Measurements from ENCODE around the gene PPM1L.
"Not testable (repeated sequence)": the region's sequence is repeated elsewhere in the genome, so short reads cannot be mapped to it uniquely, and the experiment has no call there.

PPM1L gene

DNA sequence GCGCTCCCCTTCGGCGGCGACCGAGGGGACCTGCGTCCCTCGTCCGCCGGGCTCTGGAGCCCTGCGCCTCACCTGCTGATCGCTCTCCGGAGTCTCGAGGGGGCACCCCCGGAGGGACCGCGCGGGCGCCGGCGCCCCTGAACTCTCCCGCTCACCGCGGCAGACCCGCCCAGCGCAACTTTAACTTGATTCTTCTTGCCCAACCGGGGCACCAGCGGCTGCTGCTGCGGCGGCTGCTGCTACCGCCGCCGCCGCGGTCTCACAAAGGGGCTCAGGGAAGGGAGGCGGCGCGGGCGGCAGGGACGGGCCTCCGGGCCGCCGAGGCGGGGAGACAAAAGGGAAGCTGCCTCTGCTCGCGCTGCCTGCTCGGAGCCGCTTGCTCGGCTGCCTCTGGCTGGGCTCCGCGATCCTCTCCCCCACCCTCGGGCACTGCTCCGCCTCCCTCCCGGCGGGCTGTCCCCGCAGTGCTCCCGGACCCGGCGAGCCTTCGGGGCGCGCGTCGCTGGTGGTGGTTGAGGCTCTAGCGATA, at the start of gene PPM1L:
TSS of gene PPM1L (plus strand) at position 456 of the 529 bp plus-strand sequence.
- DNase-seq (ENCODE audit: low spot score): peak; percentile 50

DNA sequence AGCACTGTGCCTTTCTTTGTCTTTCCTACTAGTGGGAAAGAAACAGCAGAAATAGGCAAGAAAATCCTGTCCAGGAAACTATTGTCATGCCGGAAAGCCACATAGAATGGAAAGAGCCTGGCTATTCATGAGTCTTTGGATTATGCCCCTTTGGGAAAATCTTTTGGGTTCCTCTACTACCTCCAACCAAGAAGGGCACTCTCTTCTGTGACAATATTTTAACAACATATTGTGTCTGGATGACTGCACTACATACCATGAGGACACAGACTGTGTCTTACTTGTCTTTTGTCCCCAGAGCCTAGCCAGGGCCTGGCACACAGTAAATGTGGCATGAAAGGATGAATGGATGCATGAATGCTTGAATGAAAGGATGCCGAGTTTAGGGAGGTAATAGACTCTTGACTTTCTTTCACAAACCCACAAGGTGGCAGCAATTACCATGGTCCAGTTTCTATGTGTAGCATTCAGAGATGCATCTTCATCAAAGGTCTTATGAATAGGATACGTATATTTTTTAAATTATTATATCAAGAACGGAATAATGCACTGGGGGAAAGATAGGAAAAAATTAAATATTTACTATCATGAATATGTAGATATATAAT, 48.7 kb upstream of the PPM1L start:
- peak; percentile 42 for DNase-seq (ENCODE audit: low spot score)

DNA sequence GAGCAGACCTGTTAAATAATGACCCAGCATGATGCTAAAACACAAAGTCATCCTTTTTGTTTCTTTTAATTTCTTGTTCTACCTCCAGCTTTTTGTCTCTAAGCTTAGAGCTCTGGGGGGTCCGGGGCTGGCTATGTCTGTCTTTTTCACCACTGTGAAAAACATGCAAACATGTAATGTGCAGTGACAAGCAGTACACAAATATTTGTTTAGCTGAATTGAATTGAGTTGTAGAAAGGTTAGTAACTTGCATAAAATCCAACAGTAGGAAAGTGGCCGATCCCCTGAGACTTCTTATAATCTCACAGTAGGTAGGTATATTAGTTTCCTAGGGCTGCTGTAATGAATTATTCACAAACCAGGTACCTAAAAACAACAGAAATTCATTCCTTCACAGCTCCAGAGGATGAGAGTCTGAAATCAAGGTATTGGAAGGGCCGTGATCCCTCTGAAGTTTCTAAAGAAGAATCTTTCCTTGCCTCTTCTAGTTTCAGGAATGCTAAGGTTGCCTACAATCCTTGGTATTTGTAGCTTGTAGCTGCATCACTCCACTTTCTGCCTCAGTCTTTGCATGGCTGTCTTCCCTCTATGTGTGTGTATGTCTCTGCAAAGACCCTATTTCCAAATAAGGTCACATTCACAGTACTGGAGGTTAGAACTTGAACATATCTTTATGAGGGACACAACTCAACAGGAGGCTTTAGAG, 46.4 kb upstream of the PPM1L start:
- no peak for DNase-seq (ENCODE audit: low spot score)

DNA sequence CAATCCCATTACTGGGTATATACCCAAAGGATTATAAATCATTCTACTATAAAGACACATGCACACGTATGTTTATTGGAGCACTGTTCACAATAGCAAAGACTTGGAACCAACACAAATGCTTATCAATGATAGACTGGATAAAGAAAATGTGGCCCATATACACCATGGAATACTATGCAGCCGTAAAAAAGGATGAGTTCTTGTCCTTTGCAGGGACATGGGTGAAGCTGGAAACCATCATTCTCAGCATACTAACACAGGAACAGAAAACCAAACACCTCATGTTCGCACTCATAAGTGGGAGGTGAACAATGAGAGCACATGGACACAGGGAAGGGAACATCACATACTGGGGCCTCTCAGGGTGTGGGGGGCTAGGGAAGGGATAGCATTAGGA, 42.9 kb upstream of the PPM1L start:
- DNase-seq (ENCODE audit: low spot score): not testable (repeated sequence)

DNA sequence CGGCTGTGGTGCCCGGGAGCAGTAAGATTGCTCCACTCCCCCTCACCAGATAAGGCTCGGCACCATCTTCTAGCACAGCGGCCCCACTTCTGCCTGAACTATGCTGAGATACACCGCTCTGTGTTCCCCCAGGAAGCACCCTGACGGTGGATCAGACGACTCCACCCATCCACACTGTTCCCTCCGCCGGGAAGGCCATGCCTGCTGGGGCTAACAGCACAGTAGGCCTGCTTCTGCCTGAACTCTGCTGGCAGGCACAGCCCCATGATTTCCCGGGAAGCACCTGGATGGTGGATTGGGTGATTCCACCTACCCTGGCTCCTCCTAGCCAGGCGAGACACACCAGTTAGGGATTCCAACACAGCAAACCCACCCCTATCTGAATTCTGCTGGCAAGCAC, 36.3 kb upstream of the PPM1L start:
- DNase-seq (ENCODE audit: low spot score): no peak

DNA sequence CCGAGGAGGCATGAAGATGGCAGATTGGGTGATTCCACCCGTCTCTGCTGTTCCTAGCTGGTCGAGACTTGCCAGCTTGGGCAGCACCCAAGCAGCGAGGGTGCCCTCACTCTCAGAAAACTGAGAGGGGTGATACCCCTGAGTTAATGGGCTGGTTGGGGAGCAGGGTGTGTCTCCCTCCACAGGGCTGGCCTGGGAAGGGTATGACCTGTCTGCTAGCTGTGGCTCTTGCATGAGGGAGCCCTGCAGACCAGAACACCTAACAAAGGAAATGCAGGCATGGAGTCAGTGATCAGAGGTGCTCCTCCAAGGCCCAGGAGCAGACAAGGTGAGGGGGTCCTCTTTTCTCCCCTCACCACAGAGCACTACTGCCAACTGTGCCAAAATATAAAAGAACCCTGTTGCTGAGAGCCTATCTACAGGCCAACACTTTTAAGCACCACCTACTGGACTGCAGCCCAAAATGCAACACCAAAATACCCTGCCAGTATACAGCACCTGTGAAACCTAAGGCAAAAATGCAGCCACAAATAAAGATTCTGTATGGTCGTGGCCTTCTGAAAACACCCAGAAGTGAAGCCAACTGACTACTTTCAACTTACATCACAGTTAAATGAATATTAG, 35.8 kb upstream of the PPM1L start:
- DNase-seq (ENCODE audit: low spot score): no peak

DNA sequence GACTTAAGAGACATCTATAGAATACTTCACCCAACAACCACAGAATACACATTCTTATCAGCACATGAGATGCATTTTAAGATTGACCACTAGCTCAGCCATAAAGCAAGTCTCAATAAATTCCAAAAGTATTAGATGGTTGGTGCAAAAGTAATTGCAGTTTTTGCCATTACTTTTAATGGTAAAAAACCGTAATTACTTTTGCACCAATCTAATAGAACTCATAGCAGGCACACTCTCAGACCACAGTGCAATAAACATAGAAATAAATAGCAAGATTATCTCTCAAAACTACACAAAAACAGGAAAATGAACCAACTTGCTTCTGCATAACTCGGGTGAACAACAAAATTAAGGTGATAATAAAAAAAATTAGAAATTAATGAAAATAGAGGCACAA, 33.7 kb upstream of the PPM1L start:
- no peak for DNase-seq (ENCODE audit: low spot score)

DNA sequence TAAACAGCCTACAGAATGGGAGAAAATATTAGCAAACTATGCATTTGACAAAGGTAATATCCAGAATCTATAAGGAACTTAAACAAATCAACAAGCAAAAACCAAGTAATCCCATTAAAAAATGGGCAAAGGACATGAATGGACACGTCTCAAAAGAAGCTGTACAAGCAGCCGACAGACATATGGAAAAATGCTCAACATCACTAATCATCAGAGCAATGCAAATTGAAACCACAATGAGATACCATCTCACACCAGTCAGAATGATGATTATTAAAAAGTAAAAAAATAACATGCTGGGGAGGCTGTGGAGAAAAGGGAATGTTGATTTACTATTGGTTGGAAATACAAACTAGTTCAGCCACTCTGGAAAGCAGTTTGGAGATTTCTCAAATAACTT, 30.7 kb upstream of the PPM1L start:
- DNase-seq (ENCODE audit: low spot score): no peak

DNA sequence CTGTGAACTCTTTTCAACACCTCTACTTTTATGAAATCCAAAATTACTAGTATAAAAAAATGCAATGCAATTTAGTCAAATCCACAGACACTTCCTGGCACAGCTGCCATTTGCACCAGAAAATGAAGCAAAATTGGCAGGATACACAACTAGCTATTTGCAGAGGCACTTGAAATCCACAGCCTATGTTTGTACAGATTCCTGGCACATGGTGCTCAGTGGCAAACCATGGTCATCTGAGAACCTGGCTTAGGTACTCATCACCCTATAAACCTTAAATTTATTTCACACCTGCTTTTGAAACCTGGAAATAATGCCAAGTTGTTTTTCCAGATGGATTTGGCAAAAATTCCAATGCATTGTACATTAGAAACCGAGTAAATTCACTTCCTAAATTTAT, 20.2 kb upstream of the PPM1L start:
- no peak for DNase-seq (ENCODE audit: low spot score)

DNA sequence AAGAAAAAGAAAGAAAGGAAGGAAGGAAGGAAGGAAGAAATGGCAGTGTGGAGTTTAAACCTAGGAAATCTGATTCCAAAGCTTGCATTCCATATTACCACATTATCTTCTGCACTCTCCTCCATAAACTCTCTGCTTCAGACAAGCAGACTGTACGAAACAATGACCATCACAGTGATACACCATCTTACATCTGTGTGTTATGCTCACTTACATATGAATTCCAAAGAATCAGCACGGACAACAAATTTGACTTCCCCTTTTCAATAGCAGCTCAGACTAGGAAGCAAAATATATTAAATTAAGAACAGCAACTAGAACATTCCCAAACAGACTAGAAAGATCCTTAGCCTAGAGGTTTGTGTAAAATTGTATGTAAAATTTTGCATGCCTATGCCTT, 18.0 kb upstream of the PPM1L start:
- no peak for DNase-seq (ENCODE audit: low spot score)

DNA sequence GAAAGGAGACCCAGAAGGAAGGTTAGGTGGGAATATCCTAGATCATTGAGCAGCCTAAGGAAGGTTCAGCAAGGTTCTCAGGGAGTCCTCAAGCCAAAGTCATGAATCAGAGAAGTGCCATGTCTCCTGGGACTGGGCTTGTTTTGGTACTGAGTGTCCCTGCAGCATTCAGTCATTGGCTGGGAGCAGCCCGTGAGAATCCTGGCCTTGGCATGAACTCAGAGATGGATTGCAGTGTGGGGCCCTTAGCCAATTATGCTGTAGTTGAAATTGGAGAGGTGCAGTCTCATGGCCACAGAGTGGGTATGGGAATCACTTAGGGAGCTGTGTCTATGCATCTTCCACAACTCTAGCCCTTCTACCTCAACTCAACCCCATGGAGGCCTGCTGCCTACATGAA, 17.0 kb upstream of the PPM1L start:
- DNase-seq (ENCODE audit: low spot score): no peak

DNA sequence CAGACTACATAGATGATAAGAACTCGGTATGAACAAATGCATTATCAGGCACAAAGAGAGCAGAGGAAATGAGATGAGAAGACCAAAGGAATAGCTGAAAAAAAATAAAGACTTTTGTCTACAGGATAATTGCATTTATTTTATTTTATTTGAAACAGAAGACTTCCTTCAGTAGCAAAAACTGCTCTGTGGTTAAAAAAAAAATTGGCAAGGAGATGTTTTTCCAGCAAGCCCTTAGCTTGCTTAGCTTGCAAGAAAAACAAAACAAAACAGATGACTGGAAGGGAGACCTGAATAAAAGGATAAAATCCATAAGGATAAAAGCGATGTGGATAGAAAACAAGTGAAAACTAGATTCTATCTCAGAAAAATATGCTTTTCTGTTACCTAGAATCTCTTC, 9.1 kb upstream of the PPM1L start:
- DNase-seq (ENCODE audit: low spot score): no peak

DNA sequence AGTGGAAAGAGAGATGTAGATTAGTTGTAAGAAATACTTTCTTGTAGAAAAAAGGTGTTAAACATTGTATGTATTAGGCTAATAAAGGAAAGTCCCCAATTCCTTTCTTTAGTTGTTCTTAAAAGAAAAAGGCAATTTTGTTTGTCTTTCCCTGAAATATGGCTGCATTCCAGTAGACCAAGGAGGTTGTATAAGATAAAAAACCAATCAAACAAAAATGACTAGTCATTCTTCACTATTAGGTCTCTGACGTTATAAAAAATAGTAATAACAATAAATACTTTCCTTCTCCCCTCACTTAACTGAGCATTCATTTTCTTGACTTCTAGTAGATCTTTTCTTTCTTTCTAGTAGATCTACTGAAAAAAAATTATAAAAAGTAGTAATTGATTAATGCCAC, 8.6 kb upstream of the PPM1L start:
- DNase-seq (ENCODE audit: low spot score): no peak

DNA sequence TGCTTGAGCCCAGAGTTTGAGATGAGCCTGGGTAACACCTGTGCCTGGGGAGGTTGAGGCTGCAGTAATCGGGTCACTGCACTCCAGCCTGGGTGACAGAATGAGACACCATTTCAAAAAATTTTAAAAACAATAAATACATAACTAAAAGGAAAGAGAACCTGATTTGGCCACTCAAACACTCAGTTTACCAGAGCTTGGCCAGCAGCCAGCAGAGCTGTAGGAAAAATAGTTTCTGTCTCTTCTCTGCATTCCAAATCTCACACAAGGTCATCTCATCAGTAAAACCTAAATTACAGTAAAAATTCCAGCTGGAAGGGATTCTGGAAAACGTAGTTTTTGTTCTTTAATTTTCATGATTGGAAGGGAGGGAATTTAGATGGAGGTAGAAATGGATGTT, 7.8 kb upstream of the PPM1L start:
- DNase-seq (ENCODE audit: low spot score): no peak

DNA sequence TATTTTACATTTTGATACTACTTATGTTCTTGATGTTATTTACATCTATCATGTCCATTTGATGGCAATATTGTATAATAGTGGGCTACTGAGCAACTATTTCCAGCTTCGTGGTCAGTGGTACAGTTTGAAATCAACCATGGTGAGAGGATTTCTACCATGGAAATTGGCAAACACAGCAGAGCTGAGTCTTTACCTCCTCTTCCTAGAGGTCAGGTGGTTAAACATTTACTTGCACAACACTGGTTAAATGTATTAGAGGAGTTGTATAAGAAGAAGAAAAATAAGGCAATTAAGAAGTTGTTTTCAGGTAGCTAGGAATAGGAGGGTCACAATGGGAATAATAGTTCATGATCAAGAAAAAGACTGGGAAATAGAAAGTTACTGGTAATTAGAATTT, 7.2 kb upstream of the PPM1L start:
- DNase-seq (ENCODE audit: low spot score): no peak

DNA sequence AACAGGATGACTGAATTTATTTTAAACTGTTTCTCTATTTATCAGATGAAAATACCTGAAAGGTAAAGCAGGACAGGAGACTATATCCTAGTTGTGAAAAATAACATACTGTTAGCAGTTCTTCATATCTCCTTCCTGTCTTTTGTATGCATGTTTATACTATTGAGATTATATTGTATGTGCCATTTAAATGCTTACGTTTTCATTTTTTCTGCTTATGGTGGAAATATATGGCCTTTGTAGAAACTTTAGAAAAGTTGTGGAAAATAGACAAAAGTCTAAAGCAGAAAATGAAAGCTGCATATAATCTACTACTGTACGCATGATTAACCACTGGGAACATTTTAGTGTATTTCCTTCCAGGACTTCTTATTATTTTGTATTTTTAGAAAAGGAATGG, 2.1 kb upstream of the PPM1L start:
- no peak for DNase-seq (ENCODE audit: low spot score)

DNA sequence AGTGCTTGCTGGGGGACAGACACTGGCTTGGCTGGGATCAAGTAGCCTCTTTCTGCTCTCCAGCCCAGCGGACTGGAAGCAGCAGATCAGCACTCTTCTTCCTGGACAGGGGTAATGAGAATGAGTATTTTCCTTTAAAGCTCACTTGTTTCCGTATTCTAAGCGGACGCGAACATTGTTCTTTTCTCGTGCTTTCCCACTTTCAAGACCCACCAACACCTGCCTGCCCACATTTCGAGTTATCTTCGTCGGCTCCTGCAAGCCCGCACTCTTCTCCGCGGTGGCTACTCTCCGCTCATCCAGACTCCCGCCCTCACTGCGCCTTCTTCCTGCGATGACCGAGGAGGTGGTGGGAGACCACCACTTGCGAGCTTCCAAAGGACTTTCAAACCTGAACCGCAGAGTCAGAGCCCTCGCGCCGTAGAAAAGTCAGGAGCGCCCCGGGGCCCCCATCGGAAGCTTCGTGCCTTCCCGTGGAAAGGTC, 1.6 kb upstream of the PPM1L start:
- no peak for DNase-seq (ENCODE audit: low spot score)

DNA sequence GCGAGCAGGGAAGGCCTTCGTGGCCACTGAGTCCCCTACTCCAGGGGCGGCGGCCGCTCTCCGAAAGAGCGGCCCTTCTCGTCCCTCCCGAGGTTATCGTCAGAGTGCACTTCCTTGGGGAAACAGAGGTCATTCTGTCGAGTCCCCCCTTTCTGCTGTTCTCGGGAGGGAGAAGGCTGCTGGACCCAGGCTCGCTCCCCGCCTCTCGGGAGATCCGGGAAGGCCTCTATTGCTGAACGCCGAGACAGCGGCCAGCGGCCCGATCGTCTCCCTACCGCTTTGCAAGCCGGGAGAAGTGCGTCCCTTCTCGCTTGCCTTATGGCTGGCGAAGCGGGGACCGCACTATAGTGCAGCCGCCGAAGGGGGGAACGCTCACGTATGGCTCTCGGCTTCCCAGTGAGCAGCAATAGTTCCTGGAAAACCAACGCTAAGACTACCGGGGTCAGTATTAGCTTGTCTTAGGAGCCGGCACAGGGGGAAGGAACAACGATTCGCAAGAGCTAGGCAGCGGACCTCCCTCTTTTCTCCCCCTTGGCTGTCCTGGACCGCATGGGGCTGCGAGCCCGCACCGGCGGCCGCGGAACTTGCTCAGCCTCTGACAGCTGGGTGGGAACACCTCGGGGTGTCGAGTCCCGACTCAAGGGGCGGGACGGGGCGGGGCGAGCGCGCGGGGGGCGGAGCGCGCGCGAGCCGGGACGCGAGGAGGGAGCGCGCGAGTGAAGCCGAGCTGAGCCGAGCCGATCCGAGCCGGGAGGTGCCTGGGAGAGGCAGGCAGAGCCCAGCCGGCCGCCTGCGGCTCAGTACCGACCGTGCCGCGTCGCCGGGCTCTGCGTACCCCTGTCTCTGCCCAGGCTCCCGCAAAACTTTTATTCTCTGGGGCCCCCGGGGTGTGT, 930 bp upstream of the PPM1L start:
- peak; percentile 92 for DNase-seq (ENCODE audit: low spot score)

DNA sequence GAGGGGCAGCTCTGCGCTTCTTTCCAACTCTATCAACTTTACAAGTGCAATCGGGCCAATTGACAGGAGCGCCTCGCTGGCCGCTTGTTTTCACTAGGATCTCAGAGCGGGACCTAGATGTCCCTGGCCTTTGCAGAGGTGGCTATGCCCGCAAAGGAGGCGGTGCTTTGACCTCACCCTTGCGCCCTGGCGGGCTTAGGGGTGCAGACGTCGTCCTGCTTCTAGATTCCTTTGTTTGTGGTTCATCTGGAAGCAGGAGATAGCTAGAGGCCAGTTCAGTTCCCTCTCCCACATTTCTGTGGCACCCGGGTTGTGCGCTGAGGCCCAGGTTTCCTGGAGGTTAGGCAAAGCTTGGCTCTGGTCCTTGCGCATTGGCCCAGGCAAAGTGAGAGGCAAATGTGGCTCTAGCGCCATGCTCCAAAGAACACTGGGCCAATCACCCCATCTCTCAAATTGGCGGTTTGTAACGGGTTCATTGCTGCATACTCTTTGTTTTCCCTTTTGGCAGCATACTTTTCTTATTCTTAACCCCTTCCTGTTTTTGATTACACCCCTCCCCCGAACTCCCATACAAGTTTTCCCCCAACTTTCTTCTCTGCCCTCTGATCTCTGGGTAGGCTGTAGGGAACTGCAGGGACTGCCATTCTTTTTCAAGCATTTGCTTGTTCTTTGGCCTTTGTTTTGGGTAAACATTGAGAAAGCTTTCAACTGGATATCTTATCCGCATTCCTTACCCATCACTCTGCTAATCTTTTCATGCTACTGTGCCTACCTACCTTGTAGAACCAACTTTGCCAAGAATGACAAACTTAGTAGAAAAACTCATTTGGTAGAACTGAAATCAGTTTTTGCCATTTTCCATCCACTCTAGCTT, 1.4 kb downstream of the PPM1L start:
- no peak for DNase-seq (ENCODE audit: low spot score)

DNA sequence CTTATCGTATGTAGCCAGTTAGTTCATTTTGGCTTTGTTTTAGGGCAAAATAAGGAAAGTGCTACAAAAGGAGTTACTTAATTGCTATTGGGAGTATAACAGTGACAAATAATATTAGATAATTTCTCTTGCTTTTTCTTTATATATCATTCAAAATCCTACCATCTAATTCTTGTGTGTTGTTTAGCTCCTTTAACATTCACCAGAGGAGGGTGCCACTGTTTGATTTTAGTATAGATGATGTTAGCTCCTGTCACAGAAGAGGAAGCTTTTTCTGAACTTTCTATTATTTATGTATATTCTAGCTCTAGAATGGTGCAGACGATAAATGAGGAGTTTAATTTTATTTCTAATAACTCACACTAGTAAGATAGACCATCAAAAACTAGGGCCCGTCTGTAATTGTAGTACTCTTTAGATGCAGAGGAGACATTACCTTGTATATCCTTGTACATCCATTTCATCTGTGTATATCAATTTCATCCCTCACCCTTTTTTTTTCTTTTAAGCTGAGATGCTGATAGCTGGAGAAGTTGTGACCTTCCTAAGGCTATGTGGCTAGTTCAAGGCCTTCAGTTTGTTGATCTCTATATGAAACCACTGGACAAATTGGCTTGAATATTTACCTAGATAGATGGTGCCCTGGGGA, 3.0 kb downstream of the PPM1L start:
- no peak for DNase-seq (ENCODE audit: low spot score)

DNA sequence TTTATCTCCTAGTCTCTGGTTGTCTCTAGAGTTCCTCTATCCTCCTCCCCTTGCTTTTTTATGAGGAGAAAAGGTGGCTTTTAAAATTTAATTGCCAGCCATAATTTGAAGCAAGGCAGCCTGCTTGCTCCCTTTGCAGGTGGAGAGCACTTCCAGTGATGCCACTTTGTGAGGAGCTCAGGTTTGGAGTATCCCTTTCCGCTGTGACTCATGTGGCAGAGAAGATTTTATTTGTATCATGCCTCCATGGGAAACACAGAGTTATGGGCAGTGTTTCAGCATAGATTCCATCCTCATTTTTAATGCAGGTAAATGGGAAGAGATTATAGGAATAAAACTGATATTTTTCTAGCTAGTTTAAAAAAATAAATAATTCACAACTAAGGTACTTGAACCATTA, 7.0 kb downstream of the PPM1L start:
- DNase-seq (ENCODE audit: low spot score): no peak
